Psoas muscle (tissue), 8 donors: Measurements from ENCODE around the gene PRSS27. TPM values are rescaled to one million over a fixed set of nuclear protein-coding genes. Genes with fewer than 3 reads are reported as not detected.

Experiments
- ATAC-seq, 4 donors: fragments of 200-7000 bp; cut with Tn5 transposase; one replicate each; pipeline ENCODE4 v1.9.1; 2020; ENCODE audit warnings: moderate library complexity in 3 of 4, mild to moderate bottlenecking in 2 of 4
- DNase-seq, 2 donors: peaks; one replicate each; pipeline ENCODE4 v3.0.0-alpha.2; 2020
- H3K27ac ChIP-seq: fragments of 200-600 bp; one replicate; pipeline ENCODE4 v1.8.0; 2022
- H3K27me3 ChIP-seq, 3 donors: fragments of 200-600 bp in 1 of 3; one replicate each; pipeline versions ENCODE4 v1.6.1 to v1.8.0; 2013 to 2022; ENCODE audit warnings: low read length in 2 of 3, mild to moderate bottlenecking in 2 of 3, moderate library complexity in 1 of 3; ENCODE audit not compliant: insufficient read depth in 3 of 3
- H3K36me3 ChIP-seq, 2 donors: fragments of 200-600 bp in 1 of 2; one replicate each; pipeline versions ENCODE4 v1.6.1 to v1.8.0; 2013 to 2022; ENCODE audit warnings: low read depth in 1 of 2, mild to moderate bottlenecking in 1 of 2, moderate library complexity in 1 of 2; ENCODE audit not compliant: insufficient read depth in 1 of 2
- H3K4me1 ChIP-seq: fragments of 200-600 bp; one replicate; pipeline ENCODE4 v1.8.0; 2022
- H3K4me3 ChIP-seq: fragments of 200-600 bp; one replicate; pipeline ENCODE4 v1.8.0; 2022; ENCODE audit warnings: mild to moderate bottlenecking
- H3K9me3 ChIP-seq: fragments of 200-600 bp; one replicate; pipeline ENCODE4 v1.8.0; 2022
- CTCF ChIP-seq: fragments of 200-600 bp; IDR thresholded peaks from one replicate; pipeline ENCODE4 v1.8.0; 2022; ENCODE audit warnings: antibody characterized with exemption
- WGBS, 3 donors: extraction: QIAGEN DNeasy Blood & Tissue Kit; methylation state at CpG; one replicate each; pipeline versions ENCODE4 v1.1.6 to v1.1.7; 2013; 5-methylcytosine and 5-hydroxymethylcytosine counted together
- intact Hi-C, 2 donors: fragments of 100-400 bp; cut with DNase I; formaldehyde crosslinking; loops; one replicate each; pipeline versions ENCODE4 v1.11.0 to v1.14.2; 2022
- polyA plus RNA-seq, 3 donors: library from polyadenylated mRNA; stranded (reverse); fragments of 200-250 nt; gene quantifications; one replicate each; pipeline ENCODE4 v1.2.3, GENCODE V29; 2013
- total RNA-seq, 4 donors: library from RNA; stranded (reverse); fragmentation: NEBNext Ultra II Directional in 2 of 4; extraction: Animal tissue kit (Norgen Biotek cat#: 25700) in 2 of 4; gene quantifications; one replicate each; pipeline versions ENCODE4 v1.2.1 to v1.2.4, GENCODE V29; 2021 to 2023
- donor health status: healthy with polysubstance abuse.
- donor health status: DM: no; HTN: no; CAD: no; lungs with moderate emphysema.
- donor health status: Bipolar disorder and iron deficiency.
- donor health status: healthy.
- donor health status: DM: yes; HTN: yes; CAD: no.
- donor health status: DM: no; HTN: no; CAD: no.
- donor health status: DM: no; HTN: no; CAD: no.
- donor health status: DM: yes; HTN: yes; CAD: no.

The PRSS27 gene
- total and polyA plus RNA-seq, 7 donors, result 0.07 to 0.34 (median 0.20) TPM; not detected in 2

- ATAC-seq (no peak), DNase-seq (no peak)
- no peak overlapping the region for H3K27ac ChIP-seq
- 75 to 92% (median 85%) methylated on average over 6 of the region's 6 CpGs for WGBS, 3 donors
- H3K4me1 ChIP-seq, result no peaks in the 10 kb centered on the region
- no peaks in the 10 kb centered on the region for H3K27me3 ChIP-seq
- H3K36me3 ChIP-seq, result peaks cover 0 to 4% of the 10 kb centered on the region in 2 donors
- H3K4me3 ChIP-seq, result no peak overlapping the region
- TF ChIP-seq CTCF, result no peak
- H3K9me3 ChIP-seq, result no peaks in the 10 kb centered on the region
- intact Hi-C loops, result no loop called here
Observed at GRCh38 chr16:2744711-2745110, 24.7 kb upstream of the PRSS27 start.

- TF ChIP-seq CTCF, result no peak
- Histone ChIP-seq H3K4me3 (no peak overlapping the region), H3K27me3 (no peaks in the 10 kb centered on the region), H3K27ac (no peak overlapping the region), H3K4me1 (no peaks in the 10 kb centered on the region), H3K9me3 (no peaks in the 10 kb centered on the region), H3K36me3 (no peaks in the 10 kb centered on the region)
- ATAC-seq, result no peak
- 85 to 89% (median 86%) methylated on average over 19 of the region's 19 CpGs for WGBS, 3 donors
- no peak for DNase-seq
- intact Hi-C loops, result no loop called here
Observed at GRCh38 chr16:2743007-2743810, 23.2 kb upstream of the PRSS27 start.

GRCh38 chr16:2742323-2743006 is 22.4 kb upstream of the PRSS27 start:
- TF ChIP-seq CTCF, result no peak
- no peak overlapping the region for H3K4me3 ChIP-seq
- intact Hi-C loops, result no loop called here
- no peak overlapping the region for H3K27ac ChIP-seq
- no peaks in the 10 kb centered on the region for H3K36me3 ChIP-seq
- WGBS, 3 donors, result 90 to 92% (median 92%) methylated on average over 11 to 12 of the region's 12 CpGs
- ATAC-seq (no peak), DNase-seq (no peak)
- H3K27me3 ChIP-seq, result peaks cover 0 to 3% (median under 1%) of the 10 kb centered on the region in 3 donors
- H3K4me1 ChIP-seq, result no peaks in the 10 kb centered on the region
- no peaks in the 10 kb centered on the region for H3K9me3 ChIP-seq

- no peak for DNase-seq
- ATAC-seq, result no peak
- peaks cover 0 to 5% (median 3%) of the 10 kb centered on the region in 3 donors for H3K27me3 ChIP-seq
Observed at GRCh38 chr16:2741168-2741567, 21.1 kb upstream of the PRSS27 start.

More at GRCh38 chr16:2741168-2741567, 21.1 kb upstream of the PRSS27 start:
- H3K4me1 ChIP-seq, result no peaks in the 10 kb centered on the region
- no peak overlapping the region for H3K27ac ChIP-seq
- no peaks in the 10 kb centered on the region for H3K36me3 ChIP-seq
- TF ChIP-seq CTCF, result no peak
- no peaks in the 10 kb centered on the region for H3K9me3 ChIP-seq
- no peak overlapping the region for H3K4me3 ChIP-seq
- intact Hi-C loops, result no loop called here
- 83 to 91% (median 86%) methylated on average over 4 of the region's 4 CpGs for WGBS, 3 donors
